Measurements from ENCODE around the gene HOXA1. TPM values are rescaled to one million over a fixed set of nuclear protein-coding genes. Genes with fewer than 3 reads are reported as not detected.
A peak's percentile ranks its signal among the peaks of the same experiment; 100 is the strongest.

The HOXA1 gene
- polyA plus RNA-seq, 2 donors = 1.5 to 2.1 TPM

DNA sequence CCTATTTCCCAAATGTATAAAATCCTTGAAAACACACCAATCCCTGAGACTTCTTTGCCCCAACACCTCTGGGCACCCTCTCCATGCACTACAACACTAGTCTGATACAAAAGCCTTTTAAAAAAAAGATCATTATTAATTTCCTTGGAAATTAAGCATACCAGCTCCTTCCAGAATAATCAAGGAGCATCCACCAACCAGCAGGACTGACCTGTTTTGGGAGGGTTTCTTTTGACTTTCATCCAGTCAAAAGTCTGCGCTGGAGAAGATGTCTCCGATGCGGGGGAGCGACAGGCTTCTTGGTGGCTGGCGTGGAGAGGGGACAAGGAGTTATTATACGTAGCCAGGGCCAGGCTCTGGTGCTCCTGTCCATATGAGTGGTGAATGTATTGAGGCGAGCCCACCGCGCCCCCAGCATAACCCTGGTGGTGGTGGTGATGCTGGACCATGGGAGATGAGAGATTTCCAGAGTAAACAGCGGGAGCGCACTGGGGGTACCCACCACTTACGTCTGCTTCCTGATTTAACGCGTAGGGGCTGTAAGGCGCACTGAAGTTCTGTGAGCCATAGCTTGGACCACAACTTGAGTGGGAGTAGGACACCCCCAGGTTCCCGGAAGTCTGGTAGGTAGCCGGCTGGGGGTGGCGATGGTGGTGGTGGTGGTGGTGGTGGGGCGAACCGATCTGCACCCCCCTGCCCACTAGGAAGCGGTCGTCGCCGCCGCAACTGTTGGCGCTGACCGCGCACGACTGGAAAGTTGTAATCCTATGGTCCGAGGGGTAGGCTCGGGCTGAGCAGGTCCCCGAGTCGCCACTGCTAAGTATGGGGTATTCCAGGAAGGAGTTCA, 527 bp downstream of the HOXA1 start:
- H3K27me3 ChIP-seq (ENCODE audit: control insufficient read depth in 1 of 2, insufficient read depth in 2 of 2, low read length in 2 of 2) = no peaks in the 10 kb centered on the region
- WGBS, 2 donors = 11 to 14% methylated on average over 30 to 33 of the region's 33 CpGs
- H3K27ac ChIP-seq (ENCODE audit: low read depth in 2 of 2, low read length in 1 of 2) = peak overlapping the region; percentile 20 to 68
- no peaks in the 10 kb centered on the region for H3K9me3 ChIP-seq (ENCODE audit: control insufficient read depth in 2 of 2, insufficient read depth in 1 of 2, low read depth in 1 of 2, low read length in 1 of 2)
- H3K4me1 ChIP-seq (ENCODE audit: control insufficient read depth in 2 of 2, insufficient read depth in 2 of 2, low read length in 1 of 2) = peaks cover 4 to 5% of the 10 kb centered on the region in 2 donors
- no peaks in the 10 kb centered on the region for H3K36me3 ChIP-seq (ENCODE audit: control insufficient read depth in 2 of 2, insufficient read depth in 2 of 2, low read length in 1 of 2)
- H3K4me3 ChIP-seq (ENCODE audit: low read depth in 1 of 2, low read length in 2 of 2) = peak overlapping the region; percentile 89 to 91

DNA sequence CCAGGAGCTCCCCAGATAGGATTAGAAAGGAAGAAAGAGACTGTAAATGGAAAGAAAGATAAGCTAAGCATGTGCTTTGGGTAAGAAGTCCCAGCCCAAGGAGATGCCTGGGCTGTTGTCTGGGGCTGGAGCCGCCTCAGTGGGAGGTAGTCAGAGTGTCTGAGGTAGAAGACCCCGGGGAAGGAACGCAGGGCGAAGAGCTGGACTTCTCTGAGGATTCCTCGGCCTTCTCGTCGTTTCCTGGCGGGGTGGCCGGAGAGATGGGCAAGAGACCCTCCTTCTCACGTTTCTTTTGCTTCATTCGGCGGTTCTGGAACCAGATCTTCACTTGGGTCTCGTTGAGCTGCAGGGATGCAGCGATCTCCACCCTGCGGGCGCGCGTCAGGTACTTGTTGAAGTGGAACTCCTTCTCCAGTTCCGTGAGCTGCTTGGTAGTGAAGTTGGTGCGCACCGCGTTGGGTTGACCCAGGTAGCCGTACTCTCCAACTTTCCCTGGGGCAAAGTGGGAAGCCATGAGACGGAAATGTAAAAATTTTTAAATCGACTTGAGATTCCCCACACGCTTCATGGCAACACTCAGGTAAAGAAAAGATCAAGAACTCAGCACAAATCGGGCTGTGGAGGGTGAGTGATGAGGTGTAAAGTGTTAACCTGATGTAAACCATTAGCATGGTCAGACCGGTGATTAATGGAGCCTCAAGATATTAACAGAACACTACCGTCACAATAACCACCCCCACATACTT, 1.3 kb downstream of the HOXA1 start:
- 60 to 72% methylated on average over 29 of the region's 29 CpGs for WGBS, 2 donors
- Histone ChIP-seq H3K36me3 (ENCODE audit: control insufficient read depth in 2 of 2, insufficient read depth in 2 of 2, low read length in 1 of 2) (no peaks in the 10 kb centered on the region), H3K27me3 (ENCODE audit: control insufficient read depth in 1 of 2, insufficient read depth in 2 of 2, low read length in 2 of 2) (no peaks in the 10 kb centered on the region), H3K4me3 (ENCODE audit: low read depth in 1 of 2, low read length in 2 of 2) (peak overlapping the region in 1 of 2 donors; percentile 91), H3K9me3 (ENCODE audit: control insufficient read depth in 2 of 2, insufficient read depth in 1 of 2, low read depth in 1 of 2, low read length in 1 of 2) (no peaks in the 10 kb centered on the region), H3K4me1 (ENCODE audit: control insufficient read depth in 2 of 2, insufficient read depth in 2 of 2, low read length in 1 of 2) (peaks cover 4 to 5% of the 10 kb centered on the region in 2 donors), H3K27ac (ENCODE audit: low read depth in 2 of 2, low read length in 1 of 2) (no peak overlapping the region)

DNA sequence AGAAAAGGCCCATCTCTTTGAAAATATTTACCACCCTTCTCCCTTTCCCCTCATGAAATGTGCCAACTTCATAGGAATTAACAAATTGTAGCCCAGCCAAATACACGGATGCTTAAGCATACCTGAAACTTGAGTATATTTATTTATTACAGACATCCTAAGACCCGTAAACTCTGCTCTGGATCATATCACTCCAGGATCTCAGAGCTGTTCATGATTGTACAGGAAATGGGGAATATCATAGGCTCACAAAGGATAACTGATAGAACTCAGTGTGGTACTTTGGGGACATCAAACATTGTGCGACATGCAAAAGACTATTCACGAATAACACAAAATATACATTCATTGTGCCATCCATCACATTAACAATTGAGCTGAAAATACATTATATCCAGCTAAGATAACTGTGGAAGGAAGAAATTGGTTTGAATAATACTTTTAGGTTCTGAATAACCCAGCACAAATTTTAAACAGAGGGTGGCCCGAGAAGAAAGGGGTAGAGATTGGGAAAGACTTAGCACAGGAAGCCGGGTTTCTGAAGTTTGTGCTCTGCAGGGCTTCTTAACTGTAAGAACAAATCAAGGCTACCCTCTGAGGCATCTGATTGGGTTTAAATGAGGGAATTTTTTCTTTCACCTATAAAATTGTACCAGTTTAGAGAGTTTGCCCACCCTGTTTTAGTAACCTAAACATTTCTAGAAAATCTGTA, 2.5 kb downstream of the HOXA1 start:
- WGBS, 2 donors = 71 to 77% methylated on average over 6 of the region's 6 CpGs
- no peak overlapping the region for H3K27ac ChIP-seq (ENCODE audit: low read depth in 2 of 2, low read length in 1 of 2)
- H3K4me1 ChIP-seq (ENCODE audit: control insufficient read depth in 2 of 2, insufficient read depth in 2 of 2, low read length in 1 of 2) = peaks cover 4 to 5% of the 10 kb centered on the region in 2 donors
- H3K4me3 ChIP-seq (ENCODE audit: low read depth in 1 of 2, low read length in 2 of 2) = no peak overlapping the region
- no peaks in the 10 kb centered on the region for H3K36me3 ChIP-seq (ENCODE audit: control insufficient read depth in 2 of 2, insufficient read depth in 2 of 2, low read length in 1 of 2)
- peaks cover 0 to 2% of the 10 kb centered on the region in 2 donors for H3K27me3 ChIP-seq (ENCODE audit: control insufficient read depth in 1 of 2, insufficient read depth in 2 of 2, low read length in 2 of 2)
- H3K9me3 ChIP-seq (ENCODE audit: control insufficient read depth in 2 of 2, insufficient read depth in 1 of 2, low read depth in 1 of 2, low read length in 1 of 2) = no peaks in the 10 kb centered on the region

DNA sequence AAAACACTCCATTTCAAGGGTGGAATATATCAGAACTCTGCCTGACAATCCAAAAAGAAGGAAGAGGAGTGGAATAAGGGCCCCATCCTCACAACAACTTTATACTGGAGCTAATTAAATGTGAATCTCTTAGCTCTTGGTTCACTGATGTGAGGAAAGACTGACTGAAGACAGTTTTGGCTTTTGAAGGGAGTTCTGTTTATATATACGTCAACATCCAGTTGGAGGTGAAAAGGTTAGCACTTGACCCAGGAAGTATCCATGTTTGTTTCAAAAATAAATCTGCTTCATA, 3.0 kb downstream of the HOXA1 start:
- H3K4me3 ChIP-seq (ENCODE audit: low read depth in 1 of 2, low read length in 2 of 2) = no peak overlapping the region
- WGBS, 2 donors = 70 to 90% methylated on average over 1 of the region's 1 CpG
- no peaks in the 10 kb centered on the region for H3K36me3 ChIP-seq (ENCODE audit: control insufficient read depth in 2 of 2, insufficient read depth in 2 of 2, low read length in 1 of 2)
- peaks cover 4 to 5% of the 10 kb centered on the region in 2 donors for H3K4me1 ChIP-seq (ENCODE audit: control insufficient read depth in 2 of 2, insufficient read depth in 2 of 2, low read length in 1 of 2)
- no peaks in the 10 kb centered on the region for H3K9me3 ChIP-seq (ENCODE audit: control insufficient read depth in 2 of 2, insufficient read depth in 1 of 2, low read depth in 1 of 2, low read length in 1 of 2)
- H3K27ac ChIP-seq (ENCODE audit: low read depth in 2 of 2, low read length in 1 of 2) = no peak overlapping the region
- peaks cover 0 to 4% of the 10 kb centered on the region in 2 donors for H3K27me3 ChIP-seq (ENCODE audit: control insufficient read depth in 1 of 2, insufficient read depth in 2 of 2, low read length in 2 of 2)

DNA sequence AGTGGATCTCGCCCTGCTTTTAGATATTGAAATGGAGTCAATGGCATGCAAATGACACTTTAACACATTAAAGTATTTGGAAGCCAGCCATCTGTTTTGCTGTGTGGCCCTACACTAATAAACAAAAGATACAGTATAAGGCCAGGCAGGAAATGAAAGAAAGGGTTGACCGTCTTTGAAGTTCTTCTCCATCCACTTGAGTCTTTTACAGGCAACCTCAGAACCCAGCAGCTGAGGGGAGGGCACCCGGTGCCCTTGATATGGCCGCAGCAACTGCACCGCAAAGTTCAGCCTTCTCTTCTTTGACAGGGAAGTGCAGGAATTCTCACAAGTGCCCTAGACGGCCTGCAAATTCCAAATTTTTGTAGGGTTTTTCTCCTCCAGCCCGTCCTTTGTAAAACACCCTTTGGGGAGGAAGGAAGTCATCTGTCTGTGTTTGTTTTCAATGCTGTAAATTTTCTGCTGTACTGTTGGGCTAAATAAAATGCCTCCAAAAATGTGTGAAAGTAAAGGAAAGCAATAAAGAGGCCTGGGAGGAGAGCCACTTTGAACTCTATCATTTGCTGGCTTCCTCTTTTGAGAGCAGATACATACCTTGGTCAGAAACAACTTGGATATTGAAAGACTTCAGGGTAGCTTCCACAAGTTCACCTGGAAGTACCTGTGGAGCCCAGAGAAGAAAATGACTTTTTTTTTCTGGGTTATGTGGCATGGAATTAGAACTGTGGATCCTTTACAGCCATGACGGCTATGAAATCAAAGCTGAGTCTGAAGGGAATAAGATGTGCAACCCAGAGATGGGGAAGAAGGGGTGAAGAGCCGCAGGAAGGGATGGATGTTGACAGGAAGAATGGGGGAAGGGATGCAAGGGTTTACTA, 3.6 kb downstream of the HOXA1 start:
- H3K9me3 ChIP-seq (ENCODE audit: control insufficient read depth in 2 of 2, insufficient read depth in 1 of 2, low read depth in 1 of 2, low read length in 1 of 2) = no peaks in the 10 kb centered on the region
- no peak overlapping the region for H3K4me3 ChIP-seq (ENCODE audit: low read depth in 1 of 2, low read length in 2 of 2)
- peaks cover 0 to 4% of the 10 kb centered on the region in 2 donors for H3K27me3 ChIP-seq (ENCODE audit: control insufficient read depth in 1 of 2, insufficient read depth in 2 of 2, low read length in 2 of 2)
- WGBS, 2 donors = 67 to 78% methylated on average over 9 of the region's 9 CpGs
- no peaks in the 10 kb centered on the region for H3K36me3 ChIP-seq (ENCODE audit: control insufficient read depth in 2 of 2, insufficient read depth in 2 of 2, low read length in 1 of 2)
- peaks cover 4 to 5% of the 10 kb centered on the region in 2 donors for H3K4me1 ChIP-seq (ENCODE audit: control insufficient read depth in 2 of 2, insufficient read depth in 2 of 2, low read length in 1 of 2)
- H3K27ac ChIP-seq (ENCODE audit: low read depth in 2 of 2, low read length in 1 of 2) = no peak overlapping the region

DNA sequence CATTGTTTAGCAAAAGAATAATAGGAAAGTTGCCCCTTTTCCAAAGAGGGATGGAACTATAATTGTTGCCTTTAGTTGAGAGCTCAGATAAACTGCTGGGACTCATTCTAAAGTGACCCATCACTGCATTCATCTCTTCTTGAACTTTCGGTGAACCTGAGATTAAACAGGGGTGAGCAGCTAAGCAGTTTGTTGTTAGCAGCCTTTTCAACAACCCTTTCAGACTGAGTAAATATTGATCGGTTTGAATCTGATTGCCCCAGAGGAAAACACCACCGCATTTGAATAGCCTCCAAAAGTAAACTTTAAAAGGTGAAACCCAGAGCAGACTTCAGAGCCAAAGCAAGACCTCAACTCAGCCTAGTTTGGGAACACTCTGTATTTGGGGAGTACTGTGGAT, 4.7 kb downstream of the HOXA1 start:
- H3K36me3 ChIP-seq (ENCODE audit: control insufficient read depth in 2 of 2, insufficient read depth in 2 of 2, low read length in 1 of 2) = no peaks in the 10 kb centered on the region
- no peak overlapping the region for H3K4me3 ChIP-seq (ENCODE audit: low read depth in 1 of 2, low read length in 2 of 2)
- no peak overlapping the region for H3K27ac ChIP-seq (ENCODE audit: low read depth in 2 of 2, low read length in 1 of 2)
- WGBS, 2 donors = 37 to 52% methylated on average over 3 of the region's 3 CpGs
- H3K4me1 ChIP-seq (ENCODE audit: control insufficient read depth in 2 of 2, insufficient read depth in 2 of 2, low read length in 1 of 2) = peaks cover 4 to 5% of the 10 kb centered on the region in 2 donors
- no peaks in the 10 kb centered on the region for H3K9me3 ChIP-seq (ENCODE audit: control insufficient read depth in 2 of 2, insufficient read depth in 1 of 2, low read depth in 1 of 2, low read length in 1 of 2)
- H3K27me3 ChIP-seq (ENCODE audit: control insufficient read depth in 1 of 2, insufficient read depth in 2 of 2, low read length in 2 of 2) = peaks cover 0 to 4% of the 10 kb centered on the region in 2 donors

DNA sequence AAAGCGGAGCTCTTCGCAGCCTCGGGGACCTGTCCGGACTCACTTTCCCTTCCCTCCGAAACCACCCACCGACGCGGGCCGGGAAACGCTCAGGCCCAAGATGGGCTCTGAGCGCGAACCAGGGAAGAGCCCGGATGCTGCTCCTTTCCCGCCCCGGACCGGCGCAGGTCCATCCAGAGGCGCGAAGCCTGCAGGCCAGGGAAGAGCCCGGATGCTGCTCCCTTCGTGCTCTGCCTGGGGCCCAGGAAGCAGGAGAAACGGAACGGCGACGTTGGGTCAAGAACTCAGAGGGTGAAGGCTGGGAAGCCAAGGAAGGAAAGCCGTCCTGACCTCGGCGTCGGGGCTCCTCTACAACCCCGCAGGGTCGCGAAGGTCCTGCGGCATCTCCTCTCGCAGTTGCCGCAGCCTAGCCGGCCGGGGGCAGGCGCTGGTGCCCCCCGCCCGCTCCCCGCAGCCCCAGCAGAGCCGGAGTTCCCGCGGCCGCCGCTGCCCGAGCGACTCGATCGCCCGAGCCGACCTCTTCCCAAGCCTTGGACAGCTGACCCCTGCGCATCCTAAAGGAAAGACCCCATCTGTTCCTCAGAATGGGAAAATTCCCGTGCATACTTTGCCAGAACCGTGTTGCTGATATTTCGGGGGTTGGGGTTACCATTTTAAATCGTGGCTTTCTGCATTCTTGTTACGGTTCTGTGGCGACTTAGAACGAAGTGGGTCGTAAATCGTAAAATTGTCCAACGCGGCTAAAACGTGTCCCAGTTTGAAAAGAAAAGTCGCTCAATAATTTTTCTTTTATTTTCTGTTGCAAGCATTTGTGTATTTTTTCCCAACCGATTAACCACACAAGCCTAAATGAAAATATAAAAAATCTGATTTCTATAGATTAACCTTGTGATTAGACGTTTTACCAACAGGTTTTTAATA, 7.5 kb downstream of the HOXA1 start:
- Histone ChIP-seq H3K27me3 (ENCODE audit: control insufficient read depth in 1 of 2, insufficient read depth in 2 of 2, low read length in 2 of 2) (peaks cover 0 to 4% of the 10 kb centered on the region in 2 donors), H3K9me3 (ENCODE audit: control insufficient read depth in 2 of 2, insufficient read depth in 1 of 2, low read depth in 1 of 2, low read length in 1 of 2) (no peaks in the 10 kb centered on the region), H3K4me1 (ENCODE audit: control insufficient read depth in 2 of 2, insufficient read depth in 2 of 2, low read length in 1 of 2) (no peaks in the 10 kb centered on the region), H3K4me3 (ENCODE audit: low read depth in 1 of 2, low read length in 2 of 2) (no peak overlapping the region), H3K36me3 (ENCODE audit: control insufficient read depth in 2 of 2, insufficient read depth in 2 of 2, low read length in 1 of 2) (no peaks in the 10 kb centered on the region), H3K27ac (ENCODE audit: low read depth in 2 of 2, low read length in 1 of 2) (no peak overlapping the region)
- WGBS, 2 donors = 48 to 50% methylated on average over 68 of the region's 68 CpGs

DNA sequence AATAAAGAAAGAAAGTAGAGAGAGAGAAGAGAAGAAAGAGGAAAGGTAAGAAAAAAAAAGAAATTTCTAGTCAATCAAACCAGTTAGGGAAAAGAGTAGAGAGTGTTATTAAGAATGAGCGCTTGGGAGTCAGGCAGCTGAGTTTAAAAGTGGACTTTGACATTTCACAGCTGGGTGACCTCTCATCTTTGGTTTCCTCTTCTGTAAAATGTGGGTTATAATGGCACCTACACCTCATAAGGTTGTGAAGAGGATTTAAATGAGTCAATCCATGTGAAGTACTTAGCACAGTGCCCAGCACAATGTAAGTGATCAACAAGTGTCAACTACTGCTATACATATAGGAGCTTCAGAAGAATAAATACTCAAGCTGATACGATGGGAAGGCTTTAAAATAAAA, 12.2 kb downstream of the HOXA1 start:
- no peaks in the 10 kb centered on the region for H3K36me3 ChIP-seq (ENCODE audit: control insufficient read depth in 2 of 2, insufficient read depth in 2 of 2, low read length in 1 of 2)
- H3K27me3 ChIP-seq (ENCODE audit: control insufficient read depth in 1 of 2, insufficient read depth in 2 of 2, low read length in 2 of 2) = peaks cover 0 to 4% of the 10 kb centered on the region in 2 donors
- no peak overlapping the region for H3K27ac ChIP-seq (ENCODE audit: low read depth in 2 of 2, low read length in 1 of 2)
- 85 to 89% methylated on average over 2 of the region's 2 CpGs for WGBS, 2 donors
- H3K4me3 ChIP-seq (ENCODE audit: low read depth in 1 of 2, low read length in 2 of 2) = no peak overlapping the region
- no peaks in the 10 kb centered on the region for H3K4me1 ChIP-seq (ENCODE audit: control insufficient read depth in 2 of 2, insufficient read depth in 2 of 2, low read length in 1 of 2)
- H3K9me3 ChIP-seq (ENCODE audit: control insufficient read depth in 2 of 2, insufficient read depth in 1 of 2, low read depth in 1 of 2, low read length in 1 of 2) = no peaks in the 10 kb centered on the region

Measured in esophagus (tissue), 2 donors.